OCI-LY3 (cell line): ENCODE measurements around the gene UNC45A.

ENCODE experiments used
- H2AFZ ChIP-seq: fragments of 200-600, 300-600 bp; shearing (Covaris generic); 2 replicates; pipeline ENCODE4 v1.6.0; 2014; ENCODE audit warnings: antibody characterized with exemption, low read depth, low read length
- H3K27ac ChIP-seq: fragments of 200-600, 300-600 bp; sonication (generic); 2 replicates; pipeline ENCODE4 v1.5.1; 2014; ENCODE audit warnings: mild to moderate bottlenecking, low read length, moderate library complexity, mixed read lengths
- H3K27me3 ChIP-seq: fragments of 200-600, 300-600 bp; sonication (generic); 2 replicates; pipeline ENCODE4 v1.6.1; 2014; ENCODE audit warnings: low read depth, low read length, mixed read lengths
- H3K36me3 ChIP-seq: fragments of 200-600, 300-600 bp; sonication (generic); replicated peaks from 2 replicates; pipeline ENCODE3; 2014; ENCODE audit warnings: low read depth, low read length, mixed read lengths
- H3K4me1 ChIP-seq: fragments of 300-600, 200-600 bp; sonication (generic); 2 replicates; pipeline ENCODE4 v1.6.1; 2014; ENCODE audit warnings: low read length, mixed read lengths
- H3K4me2 ChIP-seq: fragments of 200-600, 300-600 bp; sonication (generic); 2 replicates; pipeline ENCODE4 v1.6.1; 2014; ENCODE audit warnings: low read length, mixed read lengths
- H3K4me3 ChIP-seq: fragments of 300-600, 200-600 bp; sonication (generic); 2 replicates; pipeline ENCODE4 v1.5.1; 2014; ENCODE audit warnings: antibody characterized with exemption, mild to moderate bottlenecking, low read length, moderate library complexity
- H3K79me2 ChIP-seq: fragments of 300-600, 200-600 bp; shearing (Covaris generic); 2 replicates; pipeline ENCODE4 v1.6.1; 2014; ENCODE audit warnings: mild to moderate bottlenecking, low read length, mixed read lengths
- H3K9ac ChIP-seq: fragments of 300-600, 200-600 bp; shearing (Covaris generic); 2 replicates; pipeline ENCODE4 v1.6.0; 2014; ENCODE audit warnings: mild to moderate bottlenecking, low read length, moderate library complexity
- H3K9me3 ChIP-seq: fragments of 200-600, 300-600 bp; shearing (Covaris generic); 2 replicates; pipeline ENCODE4 v1.6.1; 2014; ENCODE audit warnings: low read length, mixed read lengths; ENCODE audit not compliant: insufficient read depth
- H4K20me1 ChIP-seq: fragments of 200-600, 300-600 bp; sonication (generic); 2 replicates; pipeline ENCODE4 v1.6.1; 2016; ENCODE audit warnings: low read length, mixed read lengths; ENCODE audit not compliant: insufficient read depth
- CTCF ChIP-seq: fragments of 200-600, 300-600 bp; sonication (generic); IDR thresholded peaks from 2 replicates; pipeline ENCODE4 v1.5.1; 2014; ENCODE audit warnings: antibody characterized with exemption, low read length, low read depth
- EZH2phosphoT487 ChIP-seq: fragments of 200-600 bp; shearing (Covaris generic); IDR thresholded peaks from 2 replicates; pipeline ENCODE4 v1.6.1; 2018; ENCODE audit warnings: antibody characterized with exemption, mixed run types, low read depth

The UNC45A gene

GRCh38 chr15:90968434-90968833 is 33.3 kb downstream of the UNC45A start:
- Histone ChIP-seq H3K9me3 (no peaks in the 10 kb centered on the region), H3K36me3 (peaks cover 69% of the 10 kb centered on the region), H2AFZ (no peak overlapping the region), H3K4me3 (no peak overlapping the region), H3K9ac (no peak overlapping the region), H3K79me2 (peaks cover 9% of the 10 kb centered on the region), H3K4me1 (no peaks in the 10 kb centered on the region), H3K27ac (no peak overlapping the region), H3K27me3 (no peaks in the 10 kb centered on the region), H3K4me2 (no peak overlapping the region), H4K20me1 (no peaks in the 10 kb centered on the region; the same call in 1 of the 2 replicates)
- TF ChIP-seq CTCF (no peak), EZH2phosphoT487 (no peak)

GRCh38 chr15:90970274-90970673 is 35.2 kb downstream of the UNC45A start:
- H2AFZ ChIP-seq = no peak overlapping the region
- H4K20me1 ChIP-seq = no peaks in the 10 kb centered on the region
- H3K9ac ChIP-seq = no peak overlapping the region
- no peak overlapping the region for H3K27ac ChIP-seq
- no peaks in the 10 kb centered on the region for H3K4me1 ChIP-seq
- no peaks in the 10 kb centered on the region for H3K9me3 ChIP-seq
- H3K4me3 ChIP-seq = no peak overlapping the region
- H3K4me2 ChIP-seq = no peak overlapping the region
- TF ChIP-seq EZH2phosphoT487 = no peak
- no peak for TF ChIP-seq CTCF
- peaks cover 69% of the 10 kb centered on the region for H3K36me3 ChIP-seq
- H3K27me3 ChIP-seq = no peaks in the 10 kb centered on the region
- H3K79me2 ChIP-seq = no peaks in the 10 kb centered on the region

- H2AFZ ChIP-seq = no peak overlapping the region
- H3K4me1 ChIP-seq = no peaks in the 10 kb centered on the region
- H3K4me2 ChIP-seq = no peak overlapping the region
- no peaks in the 10 kb centered on the region for H3K79me2 ChIP-seq
- no peak overlapping the region for H3K27ac ChIP-seq
- no peak overlapping the region for H3K4me3 ChIP-seq
- H3K9me3 ChIP-seq = no peaks in the 10 kb centered on the region
- TF ChIP-seq EZH2phosphoT487 (no peak), CTCF (no peak)
- H3K9ac ChIP-seq = no peak overlapping the region
- no peaks in the 10 kb centered on the region for H4K20me1 ChIP-seq
- H3K27me3 ChIP-seq = no peaks in the 10 kb centered on the region
- H3K36me3 ChIP-seq = peaks cover 72% of the 10 kb centered on the region
These were observed 37.0 kb downstream of the UNC45A start for GRCh38 chr15:90972133-90972532.

GRCh38 chr15:90974216-90974615 is 39.1 kb downstream of the UNC45A start:
- Histone ChIP-seq H4K20me1 (no peaks in the 10 kb centered on the region), H3K36me3 (peaks cover 67% of the 10 kb centered on the region), H3K9ac (no peak overlapping the region), H3K4me2 (no peak overlapping the region), H3K9me3 (no peaks in the 10 kb centered on the region), H3K79me2 (no peaks in the 10 kb centered on the region), H3K4me1 (no peaks in the 10 kb centered on the region), H3K27ac (no peak overlapping the region), H2AFZ (no peak overlapping the region), H3K27me3 (no peaks in the 10 kb centered on the region), H3K4me3 (no peak overlapping the region)
- no peak for TF ChIP-seq EZH2phosphoT487
- no peak for TF ChIP-seq CTCF
